IMR-90 (cell line): ENCODE measurements around the gene EMC8. TPM values are rescaled to one million over a fixed set of nuclear protein-coding genes. Genes with fewer than 3 reads are reported as not detected.

Experiments
- ATAC-seq: fragments of 200-7000 bp; cut with Tn5 transposase; 2 replicates; pipeline ENCODE4 v1.9.1; 2020; ENCODE audit warnings: low read depth, mild to moderate bottlenecking, moderate library complexity
- BruUV-seq: library from RNA; stranded (reverse); fragments of 400-500 nt; replicated peaks from 2 replicates; lab custom pipeline; 2021; lab: Mats Ljungman, UMichigan
- CTCF ChIA-PET: fragments of 300-600 bp; formaldehyde crosslinking; extraction: SDS; loops from one replicate; lab custom pipeline; 2021; ENCODE audit warnings: antibody characterized with exemption; lab: Yijun Ruan, JAX
- POLR2A ChIA-PET: fragments of 300-600 bp; sonication (Branson Sonifier 250); formaldehyde crosslinking; loops from one replicate; lab custom pipeline; 2022; ENCODE audit warnings: antibody characterized with exemption; ENCODE audit not compliant: unreplicated experiment; lab: Charles Lee
- DNase-seq: peaks from one replicate; pipeline ENCODE4 v3.0.0; 2013
- H2AFZ ChIP-seq: replicated peaks from 2 replicates; pipeline ENCODE3; 2013; ENCODE audit warnings: low read length, mild to moderate bottlenecking; ENCODE audit not compliant: poor library complexity
- H2AK5ac ChIP-seq: 2 replicates; pipeline ENCODE4 v1.6.1; 2013; ENCODE audit warnings: low read depth, low read length, inconsistent platforms
- H2AK9ac ChIP-seq: replicated peaks from 2 replicates; pipeline ENCODE3; 2013; ENCODE audit warnings: mild to moderate bottlenecking, low read depth, low read length, moderate library complexity; ENCODE audit not compliant: poor library complexity
- H2BK120ac ChIP-seq: 2 replicates; pipeline ENCODE4 v1.6.1; 2013; ENCODE audit warnings: low read depth, low read length, inconsistent platforms
- H2BK15ac ChIP-seq: 3 replicates; pipeline ENCODE4 v1.6.1; 2013; ENCODE audit warnings: low read depth, low read length, inconsistent platforms
- H2BK20ac ChIP-seq: 2 replicates; pipeline ENCODE4 v1.6.1; 2013; ENCODE audit warnings: low read depth, mild to moderate bottlenecking, inconsistent platforms, low read length, moderate library complexity
- H2BK5ac ChIP-seq: 2 replicates; pipeline ENCODE4 v1.6.1; 2013; ENCODE audit warnings: mild to moderate bottlenecking, low read depth, low read length, inconsistent platforms; ENCODE audit not compliant: poor library complexity, severe bottlenecking
- H3K14ac ChIP-seq: replicated peaks from 2 replicates; pipeline ENCODE4 v1.6.1; 2013; ENCODE audit warnings: low read depth, low read length, inconsistent platforms
- H3K18ac ChIP-seq: 2 replicates; pipeline ENCODE4 v1.6.1; 2013; ENCODE audit warnings: low read depth, low read length, control low read depth
- H3K23ac ChIP-seq: 2 replicates; pipeline ENCODE4 v1.6.1; 2013; ENCODE audit warnings: low read depth, low read length, inconsistent platforms
- H3K27ac ChIP-seq: 2 replicates; pipeline ENCODE4 v1.5.1; 2013; ENCODE audit warnings: mild to moderate bottlenecking, control low read depth, low read length; ENCODE audit not compliant: insufficient read depth
- H3K27me3 ChIP-seq: 2 replicates; pipeline ENCODE4 v1.6.1; 2013; ENCODE audit warnings: low read length; ENCODE audit not compliant: control insufficient read depth, insufficient read depth
- H3K36me3 ChIP-seq: 2 replicates; pipeline ENCODE4 v1.6.1; 2013; ENCODE audit warnings: low read length, mixed read lengths; ENCODE audit not compliant: control insufficient read depth, insufficient read depth
- H3K4ac ChIP-seq: 2 replicates; pipeline ENCODE4 v1.6.1; 2013; ENCODE audit warnings: low read depth, low read length, inconsistent platforms
- H3K4me1 ChIP-seq: 2 replicates; pipeline ENCODE4 v1.6.1; 2013; ENCODE audit warnings: low read length, mixed read lengths; ENCODE audit not compliant: control insufficient read depth, insufficient read depth
- H3K4me2 ChIP-seq: 2 replicates; pipeline ENCODE4 v1.6.1; 2013; ENCODE audit warnings: low read depth, mild to moderate bottlenecking, control low read depth, low read length, moderate library complexity
- H3K4me3 ChIP-seq: 2 replicates; pipeline ENCODE4 v1.5.1; 2013; ENCODE audit warnings: low read depth, mild to moderate bottlenecking, control low read depth, low read length, moderate library complexity; ENCODE audit not compliant: insufficient read depth
- H3K56ac ChIP-seq: 2 replicates; pipeline ENCODE4 v1.6.1; 2013; ENCODE audit warnings: low read length, inconsistent platforms; ENCODE audit not compliant: insufficient read depth; ENCODE audit errors: extremely low read depth
- H3K79me1 ChIP-seq, 2 experiments: 2 replicates each; pipeline ENCODE4 v1.6.1; 2013; ENCODE audit warnings: low read length in 2 of 2, inconsistent platforms in 1 of 2, low read depth in 1 of 2
- H3K9ac ChIP-seq: 2 replicates; pipeline ENCODE4 v1.6.1; 2013; ENCODE audit warnings: low read depth, low read length, control low read depth
- H3K9me1 ChIP-seq: 2 replicates; pipeline ENCODE4 v1.6.1; 2013; ENCODE audit warnings: low read length, inconsistent platforms; ENCODE audit not compliant: insufficient read depth
- H3K9me3 ChIP-seq: 2 replicates; pipeline ENCODE4 v1.6.1; 2013; ENCODE audit warnings: low read length; ENCODE audit not compliant: control insufficient read depth, insufficient read depth
- H4K20me1 ChIP-seq: 2 replicates; pipeline ENCODE4 v1.6.1; 2013; ENCODE audit warnings: low read length, inconsistent platforms; ENCODE audit not compliant: insufficient read depth
- H4K5ac ChIP-seq: 2 replicates; pipeline ENCODE4 v1.6.1; 2013; ENCODE audit warnings: mild to moderate bottlenecking, low read depth, low read length, control low read depth
- H4K8ac ChIP-seq, 2 experiments: 2 replicates each; pipeline ENCODE4 v1.6.1; 2013; ENCODE audit warnings: low read depth in 2 of 2, low read length in 2 of 2, control low read depth in 1 of 2, inconsistent platforms in 1 of 2
- H4K91ac ChIP-seq: 2 replicates; pipeline ENCODE4 v1.6.1; 2013; ENCODE audit warnings: low read depth, low read length, inconsistent platforms; ENCODE audit not compliant: insufficient read depth
- BHLHE40 ChIP-seq: fragments of 150-350 bp; IDR thresholded peaks from 2 replicates; pipeline ENCODE4 v1.6.1; 2016; ENCODE audit warnings: mild to moderate bottlenecking, low read depth, low read length
- CHD1 ChIP-seq: IDR thresholded peaks from 2 replicates; pipeline ENCODE4 v1.6.1; 2012; ENCODE audit warnings: low read depth, low read length, improper control_type of control experiment
- FOS ChIP-seq: fragments of 150-350 bp; IDR thresholded peaks from 2 replicates; pipeline ENCODE4 v1.6.1; 2016; ENCODE audit warnings: low read depth, low read length
- MAFK ChIP-seq: IDR thresholded peaks from 2 replicates; pipeline ENCODE4 v1.6.1; 2012; ENCODE audit warnings: low read depth, low read length, improper control_type of control experiment
- MAZ ChIP-seq: IDR thresholded peaks from 2 replicates; pipeline ENCODE4 v1.6.1; 2012; ENCODE audit warnings: low read depth, mild to moderate bottlenecking, low read length, improper control_type of control experiment, moderate library complexity, borderline replicate concordance
- MXI1 ChIP-seq: IDR thresholded peaks from 2 replicates; pipeline ENCODE4 v1.6.1; 2012; ENCODE audit warnings: low read depth, mild to moderate bottlenecking, low read length, moderate library complexity, borderline replicate concordance
- NFE2L2 ChIP-seq: fragments of 150-350 bp; IDR thresholded peaks from 2 replicates; pipeline ENCODE4 v1.6.1; 2016; ENCODE audit warnings: low read depth, mild to moderate bottlenecking, low read length
- POLR2A ChIP-seq: IDR thresholded peaks from 2 replicates; pipeline ENCODE4 v1.6.1; 2012; ENCODE audit warnings: mild to moderate bottlenecking, low read depth, low read length
- RAD21 ChIP-seq: IDR thresholded peaks from 2 replicates; pipeline ENCODE4 v1.6.1; 2012; ENCODE audit warnings: low read length, improper control_type of control experiment
- RFX5 ChIP-seq: IDR thresholded peaks from 2 replicates; pipeline ENCODE4 v1.8.0; 2012; ENCODE audit warnings: low read depth, mild to moderate bottlenecking, low read length, moderate library complexity
- SMC3 ChIP-seq: fragments of 150-350 bp; IDR thresholded peaks from 2 replicates; pipeline ENCODE4 v1.6.1; 2016; ENCODE audit warnings: low read depth, mild to moderate bottlenecking, antibody characterized with exemption, low read length, moderate library complexity
- WGBS, 2 experiments: methylation state at CpG; one replicate each; pipeline versions ENCODE4 v1.1.5 to v1.1.7; 2013; ENCODE audit warnings: missing lambda C conversion rate in 2 of 2; ENCODE audit not compliant: insufficient read length in 1 of 2; ENCODE audit errors: extremely low coverage in 2 of 2; 5-methylcytosine and 5-hydroxymethylcytosine counted together
- dilution Hi-C: fragments of 300-500 bp; cut with HindIII; formaldehyde crosslinking; loops from one replicate; pipeline ENCODE4 v1.14.3; 2018; ENCODE audit warnings: low sequenced_read_pairs; ENCODE audit not compliant: unreplicated experiment
- in situ Hi-C: fragments of 300-500 bp; cut with MboI; formaldehyde crosslinking; loops from 3 replicates; pipeline ENCODE4 v1.14.3; 2019; ENCODE audit warnings: low sequenced_read_pairs, inconsistent platforms, mixed read lengths
- intact Hi-C: fragments of 100-400 bp; cut with micrococcal nuclease; formaldehyde crosslinking; loops from 2 replicates; pipeline ENCODE4 v1.10.0; 2022
- polyA plus RNA-seq, 3 experiments: library from polyadenylated mRNA; depleted of rRNA; stranded (reverse); fragments of >200 nt; gene quantifications; 2 replicates each; pipeline ENCODE4 v1.2.3, GENCODE V29; 2012; ENCODE audit warnings: low replicate concordance in 1 of 3
- total RNA-seq: library from RNA; depleted of rRNA; stranded (reverse); fragments of >200 nt; gene quantifications from 2 replicates; pipeline ENCODE4 v1.2.3, GENCODE V29; 2012
- TF ChIP-seq, protein P1 (sequence below): fragments of 150-350 bp; IDR thresholded peaks from 2 replicates; pipeline ENCODE4 v1.6.1; 2017; ENCODE audit warnings: mild to moderate bottlenecking, antibody characterized with exemption, low read length, low read depth
- TF ChIP-seq, protein P2 (sequence below): fragments of 150-350 bp; IDR thresholded peaks from 2 replicates; pipeline ENCODE4 v1.6.1; 2016; ENCODE audit warnings: low read depth, mild to moderate bottlenecking, low read length, moderate library complexity, borderline replicate concordance
- TF ChIP-seq, protein P3 (sequence below): conservative IDR thresholded peaks from 2 replicates; pipeline ENCODE4 v1.5.1; 2012; ENCODE audit warnings: mild to moderate bottlenecking, low read depth, low read length, improper control_type of control experiment

The EMC8 gene
- total and polyA plus RNA-seq, 2 of the 4 experiments (the other 2 are of a cell fraction): 23.7 to 48.9 TPM

DNA sequence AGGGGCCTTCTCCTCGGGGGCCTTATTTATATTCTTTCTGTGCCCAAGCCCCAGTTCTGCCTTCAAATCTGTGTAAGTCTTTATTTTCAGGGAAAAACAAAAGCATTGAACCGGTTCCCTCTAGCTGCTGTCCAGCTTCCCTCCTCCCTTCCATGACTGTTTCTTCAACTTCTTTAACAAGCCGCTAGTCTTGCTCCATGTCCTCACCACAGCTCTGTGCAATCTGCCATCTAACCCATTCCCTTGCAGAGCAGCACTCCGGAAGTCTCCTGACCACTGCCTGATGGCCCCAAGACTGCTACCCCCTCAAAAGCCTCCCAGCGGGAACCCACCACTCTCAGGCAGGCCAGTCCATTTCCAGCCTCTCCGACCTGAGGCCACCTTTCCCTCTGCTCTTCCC, 16.9 kb downstream of the EMC8 start:
- Histone ChIP-seq H3K9ac (no peak overlapping the region), H3K4me2 (no peak overlapping the region), H3K4me3 (no peak overlapping the region), H3K4ac (no peak overlapping the region), H3K79me1 (peaks cover 42 to 73% of the 10 kb centered on the region in 2 experiments), H4K5ac (no peak overlapping the region), H3K36me3 (peaks cover 44% of the 10 kb centered on the region), H3K18ac (no peak overlapping the region), H4K8ac (no peak overlapping the region), H3K27ac (no peak overlapping the region), H2BK20ac (no peak overlapping the region), H3K4me1 (peaks cover 18% of the 10 kb centered on the region), H3K9me1 (peaks cover 5% of the 10 kb centered on the region), H3K9me3 (no peaks in the 10 kb centered on the region), H3K56ac (no peak overlapping the region), H2AFZ (no peak overlapping the region), H2AK5ac (no peak overlapping the region), H3K23ac (no peak overlapping the region), H3K27me3 (no peaks in the 10 kb centered on the region), H2AK9ac (peak overlapping the region; percentile 52), H2BK15ac (no peak overlapping the region), H3K14ac (no peak overlapping the region), H4K91ac (no peak overlapping the region), H2BK120ac (no peak overlapping the region), H2BK5ac (no peak overlapping the region), H4K20me1 (peaks cover 63% of the 10 kb centered on the region)
- dilution Hi-C loops (no loop called here), in situ Hi-C loops (no loop called here), intact Hi-C loops (no loop called here)
- ChIA-PET POLR2A (no interaction called here), CTCF (no interaction called here)
- TF ChIP-seq MXI1 (no peak), FOS (no peak), MAZ (no peak), POLR2A (no peak), MAFK (no peak), BHLHE40 (no peak), RAD21 (no peak), CHD1 (no peak), RFX5 (no peak), NFE2L2 (no peak), SMC3 (no peak)
- TF ChIP-seq, protein P1, sequence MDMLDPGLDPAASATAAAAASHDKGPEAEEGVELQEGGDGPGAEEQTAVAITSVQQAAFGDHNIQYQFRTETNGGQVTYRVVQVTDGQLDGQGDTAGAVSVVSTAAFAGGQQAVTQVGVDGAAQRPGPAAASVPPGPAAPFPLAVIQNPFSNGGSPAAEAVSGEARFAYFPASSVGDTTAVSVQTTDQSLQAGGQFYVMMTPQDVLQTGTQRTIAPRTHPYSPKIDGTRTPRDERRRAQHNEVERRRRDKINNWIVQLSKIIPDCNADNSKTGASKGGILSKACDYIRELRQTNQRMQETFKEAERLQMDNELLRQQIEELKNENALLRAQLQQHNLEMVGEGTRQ: no peak
- TF ChIP-seq, protein P2, sequence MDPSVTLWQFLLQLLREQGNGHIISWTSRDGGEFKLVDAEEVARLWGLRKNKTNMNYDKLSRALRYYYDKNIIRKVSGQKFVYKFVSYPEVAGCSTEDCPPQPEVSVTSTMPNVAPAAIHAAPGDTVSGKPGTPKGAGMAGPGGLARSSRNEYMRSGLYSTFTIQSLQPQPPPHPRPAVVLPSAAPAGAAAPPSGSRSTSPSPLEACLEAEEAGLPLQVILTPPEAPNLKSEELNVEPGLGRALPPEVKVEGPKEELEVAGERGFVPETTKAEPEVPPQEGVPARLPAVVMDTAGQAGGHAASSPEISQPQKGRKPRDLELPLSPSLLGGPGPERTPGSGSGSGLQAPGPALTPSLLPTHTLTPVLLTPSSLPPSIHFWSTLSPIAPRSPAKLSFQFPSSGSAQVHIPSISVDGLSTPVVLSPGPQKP: no peak
- TF ChIP-seq, protein P3, sequence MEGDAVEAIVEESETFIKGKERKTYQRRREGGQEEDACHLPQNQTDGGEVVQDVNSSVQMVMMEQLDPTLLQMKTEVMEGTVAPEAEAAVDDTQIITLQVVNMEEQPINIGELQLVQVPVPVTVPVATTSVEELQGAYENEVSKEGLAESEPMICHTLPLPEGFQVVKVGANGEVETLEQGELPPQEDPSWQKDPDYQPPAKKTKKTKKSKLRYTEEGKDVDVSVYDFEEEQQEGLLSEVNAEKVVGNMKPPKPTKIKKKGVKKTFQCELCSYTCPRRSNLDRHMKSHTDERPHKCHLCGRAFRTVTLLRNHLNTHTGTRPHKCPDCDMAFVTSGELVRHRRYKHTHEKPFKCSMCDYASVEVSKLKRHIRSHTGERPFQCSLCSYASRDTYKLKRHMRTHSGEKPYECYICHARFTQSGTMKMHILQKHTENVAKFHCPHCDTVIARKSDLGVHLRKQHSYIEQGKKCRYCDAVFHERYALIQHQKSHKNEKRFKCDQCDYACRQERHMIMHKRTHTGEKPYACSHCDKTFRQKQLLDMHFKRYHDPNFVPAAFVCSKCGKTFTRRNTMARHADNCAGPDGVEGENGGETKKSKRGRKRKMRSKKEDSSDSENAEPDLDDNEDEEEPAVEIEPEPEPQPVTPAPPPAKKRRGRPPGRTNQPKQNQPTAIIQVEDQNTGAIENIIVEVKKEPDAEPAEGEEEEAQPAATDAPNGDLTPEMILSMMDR: no peak
- ATAC-seq: peak; percentile 5; the same call in 1 of the 2 replicates
- DNase-seq: peak; percentile 18
- 74% methylated on average over 4 of the region's 6 CpGs; no CpG with 5 or more reads in 1 of the 2 experiments for WGBS, 2 experiments
- no TSS peak for BruUV-seq
